Activated CD4-positive, alpha-beta T cell treated with anti-CD3 and anti-CD28 coated beads, Interleukin-2, amount 50 U/mL, for 16 hours (primary cell): ENCODE measurements around the gene HIGD1A.

ENCODE experiments used
- DNase-seq: peaks from one replicate; pipeline ENCODE4 v3.0.0-alpha.2; 2020

The HIGD1A gene

GRCh38 chr3:42751609-42752008 is 52.7 kb downstream of the HIGD1A start:
- DNase-seq = no peak

DNA sequence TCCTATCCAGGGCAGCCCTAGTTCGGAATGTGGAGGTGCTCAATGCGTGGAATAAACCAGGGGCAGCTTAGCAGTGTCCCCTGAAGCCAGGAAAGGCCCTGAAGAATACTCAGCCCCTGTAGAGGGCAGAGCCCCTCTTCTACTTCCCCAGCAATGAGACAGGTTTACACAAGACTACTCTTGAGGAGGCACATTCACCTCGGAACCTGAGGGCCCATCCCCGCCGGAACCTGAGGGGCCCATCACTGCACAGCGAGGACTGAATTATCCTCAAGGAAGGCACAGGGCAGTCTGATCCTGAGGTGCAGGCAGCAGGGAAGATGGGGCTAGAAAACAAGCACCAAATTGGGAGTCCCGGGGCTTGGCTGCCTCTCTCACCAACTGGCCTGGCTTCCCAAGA is 53.5 kb downstream of the HIGD1A start:
- DNase-seq = no peak

- DNase-seq = no peak
Observed at GRCh38 chr3:42749753-42750231, 54.5 kb downstream of the HIGD1A start.

GRCh38 chr3:42749025-42749752 is 55.1 kb downstream of the HIGD1A start:
- DNase-seq = no peak

- no peak for DNase-seq
Observed at GRCh38 chr3:42747581-42747980, 56.7 kb downstream of the HIGD1A start.

GRCh38 chr3:42746455-42747450 is 57.5 kb downstream of the HIGD1A start:
- no peak for DNase-seq

GRCh38 chr3:42745776-42746454 is 58.4 kb downstream of the HIGD1A start:
- DNase-seq = no peak

DNA sequence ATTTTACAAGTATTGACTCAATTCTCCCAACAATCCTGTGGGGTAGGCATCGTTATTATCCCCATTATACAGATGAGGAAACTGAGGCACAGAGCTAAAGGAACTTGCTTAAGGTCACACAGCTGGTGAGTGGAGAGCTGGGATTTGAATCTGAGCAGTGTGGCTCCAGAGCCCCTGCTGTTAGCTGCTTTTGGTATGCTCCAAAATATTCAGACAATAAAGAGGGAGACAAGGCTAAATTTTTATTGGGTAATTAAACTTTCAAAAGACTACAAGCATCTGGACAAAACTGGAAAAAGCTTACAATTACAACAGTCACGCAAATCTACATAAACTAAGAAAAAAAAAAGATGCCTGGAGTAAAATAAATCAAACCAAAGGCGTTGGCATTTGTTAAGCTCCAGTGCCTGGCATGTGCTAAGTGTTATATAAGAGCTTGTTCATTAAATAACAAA is 59.0 kb downstream of the HIGD1A start:
- no peak for DNase-seq

GRCh38 chr3:42743204-42743995 is 60.9 kb downstream of the HIGD1A start:
- no peak for DNase-seq

DNA sequence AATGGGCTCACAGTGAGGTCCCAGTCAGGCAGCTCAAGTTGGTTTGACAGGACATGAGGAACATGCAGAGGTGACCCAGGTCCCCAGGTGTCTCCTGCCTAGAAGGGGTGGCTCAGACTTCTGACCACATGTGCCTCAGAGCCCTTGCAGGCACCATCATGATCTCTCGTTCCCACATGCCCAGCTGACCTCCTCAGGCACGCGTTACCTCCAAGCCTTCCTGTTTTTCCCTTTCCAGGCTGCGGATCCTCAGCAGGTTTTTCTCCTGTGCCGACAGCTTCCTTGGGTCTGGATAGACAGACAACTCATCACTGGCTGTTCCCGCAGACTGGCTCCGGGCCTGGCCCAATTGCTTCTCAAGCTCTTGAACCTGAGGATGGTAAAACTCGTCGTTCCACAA is 61.6 kb downstream of the HIGD1A start:
- DNase-seq = no peak

GRCh38 chr3:42742259-42742658 is 62.0 kb downstream of the HIGD1A start:
- DNase-seq = no peak

DNA sequence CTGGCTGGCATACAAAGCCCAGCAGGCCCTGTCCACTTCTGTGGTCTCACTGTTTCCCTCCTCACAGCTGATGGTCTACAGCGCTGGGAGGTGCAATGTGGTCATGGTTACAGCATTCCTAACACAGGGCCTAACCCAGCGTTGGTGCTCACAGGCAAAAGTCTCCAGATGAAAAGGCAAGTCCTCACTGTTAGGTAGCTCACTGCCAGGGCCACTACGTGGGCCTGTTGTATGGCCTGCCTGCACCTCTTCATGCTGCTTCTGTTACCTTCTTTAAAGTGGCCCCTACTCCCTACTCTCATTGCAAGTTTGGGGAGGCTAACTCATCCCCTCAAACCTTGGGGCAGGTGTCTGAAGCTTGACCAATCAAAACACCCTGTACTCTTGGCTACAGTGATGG is 62.5 kb downstream of the HIGD1A start:
- DNase-seq = no peak

GRCh38 chr3:42739401-42740158 is 64.7 kb downstream of the HIGD1A start:
- DNase-seq = no peak

GRCh38 chr3:42736531-42736930 is 67.8 kb downstream of the HIGD1A start:
- no peak for DNase-seq

GRCh38 chr3:42736081-42736480 is 68.2 kb downstream of the HIGD1A start:
- DNase-seq = no peak

DNA sequence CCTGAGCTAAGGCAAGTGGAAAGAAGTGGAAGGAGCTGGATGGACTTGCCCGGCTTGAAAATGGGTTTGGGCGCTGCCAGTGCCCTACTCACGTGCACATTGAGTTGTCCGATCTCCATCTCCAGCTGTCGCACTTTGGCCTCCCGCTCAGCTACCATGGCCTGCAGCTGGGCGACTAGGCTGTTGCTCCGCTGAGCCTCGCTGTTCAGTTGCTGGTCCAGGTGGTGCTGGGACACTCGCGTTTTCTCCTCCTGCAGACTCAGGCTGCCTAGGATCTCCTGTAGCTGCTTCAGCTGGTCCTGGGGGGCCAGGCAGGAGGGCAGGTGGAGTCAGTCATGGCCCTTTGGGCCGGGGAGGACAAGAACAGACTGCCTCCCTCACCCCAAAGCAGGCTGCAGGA is 68.7 kb downstream of the HIGD1A start:
- no peak for DNase-seq

- DNase-seq = no peak
Observed at GRCh38 chr3:42735019-42735418, 69.3 kb downstream of the HIGD1A start.

GRCh38 chr3:42734263-42734860 is 69.9 kb downstream of the HIGD1A start:
- DNase-seq = no peak

DNA sequence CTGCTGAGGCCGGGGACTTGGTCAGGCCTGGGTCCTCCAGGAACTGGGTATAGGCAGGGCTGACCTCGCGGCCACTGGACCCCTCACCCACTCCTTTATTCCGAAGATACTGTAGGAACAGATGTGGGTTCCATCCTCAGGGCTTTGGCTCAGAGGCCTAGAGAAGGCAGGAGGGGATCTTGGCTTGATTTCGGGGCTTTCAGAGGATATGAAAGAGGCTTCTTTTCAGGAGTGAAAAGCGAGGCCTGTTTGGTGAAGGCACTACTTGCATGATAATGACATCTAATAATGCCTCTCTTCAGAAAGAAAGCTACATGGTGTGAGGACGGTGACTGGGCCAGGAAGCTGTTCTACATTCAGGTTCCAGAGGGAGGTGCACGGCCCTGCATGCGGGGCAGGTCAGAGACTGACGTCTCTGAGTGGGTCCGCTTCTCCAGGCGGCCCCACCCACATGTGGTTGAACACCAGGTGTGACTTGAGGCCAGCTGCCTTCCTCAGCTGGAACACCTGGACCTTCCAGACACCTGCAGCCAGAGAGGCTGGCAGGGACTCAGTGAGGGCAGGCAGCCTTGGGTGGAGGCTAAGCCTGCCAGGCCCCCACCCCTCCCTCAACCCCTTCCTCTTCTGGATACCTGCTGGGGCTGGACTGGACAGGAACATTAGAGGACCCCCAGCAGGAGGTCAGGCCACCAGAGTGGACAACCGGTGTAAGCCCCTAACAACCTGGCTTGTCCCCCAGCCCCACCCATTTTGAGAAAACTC is 70.6 kb downstream of the HIGD1A start:
- no peak for DNase-seq
